ENCODE measurements around the gene SPOCK1. TPM values are rescaled to one million over a fixed set of nuclear protein-coding genes. Genes with fewer than 3 reads are reported as not detected.
"Not testable (repeated sequence)": the region's sequence is repeated elsewhere in the genome, so short reads cannot be mapped to it uniquely, and the experiment has no call there.

SPOCK1 gene
- total RNA-seq, 1 donor from 2014 or later: not detected

GRCh38 chr5:137262818-137263217 lies 236.3 kb downstream of the SPOCK1 start:
- H3K27me3 Mint-ChIP-seq (ENCODE audit: low read depth): peaks cover 2% of the 10 kb centered on the region
- DNase-seq (ENCODE audit: low spot score): no peak
- H3K4me1 Mint-ChIP-seq (ENCODE audit: low read depth): no peaks in the 10 kb centered on the region
- H3K36me3 Mint-ChIP-seq (ENCODE audit: low read depth): no peaks in the 10 kb centered on the region
- no peak overlapping the region for H3K4me3 Mint-ChIP-seq (ENCODE audit: low read depth)
- no peak overlapping the region for H3K27ac Mint-ChIP-seq
- H3K9me3 Mint-ChIP-seq: no peaks in the 10 kb centered on the region
- intact Hi-C loops (cut with micrococcal nuclease): no loop called here

- intact Hi-C loops (cut with micrococcal nuclease): no loop called here
- Mint-ChIP-seq H3K36me3 (ENCODE audit: low read depth) (no peaks in the 10 kb centered on the region), H3K4me1 (ENCODE audit: low read depth) (no peaks in the 10 kb centered on the region), H3K27ac (no peak overlapping the region), H3K9me3 (no peaks in the 10 kb centered on the region), H3K27me3 (ENCODE audit: low read depth) (peaks cover 2% of the 10 kb centered on the region), H3K4me3 (ENCODE audit: low read depth) (no peak overlapping the region)
- DNase-seq (ENCODE audit: low spot score): no peak
Measured at GRCh38 chr5:137260820-137261695, 238.1 kb downstream of the SPOCK1 start.

- not testable (repeated sequence) for DNase-seq (ENCODE audit: low spot score); H3K36me3 Mint-ChIP-seq (ENCODE audit: low read depth)
Measured at GRCh38 chr5:137259115-137259514, 240.0 kb downstream of the SPOCK1 start.

GRCh38 chr5:137254119-137255090 lies 244.7 kb downstream of the SPOCK1 start:
- H3K27ac Mint-ChIP-seq: no peak overlapping the region
- no peak for DNase-seq (ENCODE audit: low spot score)
- H3K36me3 Mint-ChIP-seq (ENCODE audit: low read depth): no peaks in the 10 kb centered on the region
- H3K4me1 Mint-ChIP-seq (ENCODE audit: low read depth): no peaks in the 10 kb centered on the region
- H3K27me3 Mint-ChIP-seq (ENCODE audit: low read depth): peaks cover 2% of the 10 kb centered on the region
- intact Hi-C loops (cut with micrococcal nuclease): no loop called here
- H3K4me3 Mint-ChIP-seq (ENCODE audit: low read depth): no peak overlapping the region
- no peaks in the 10 kb centered on the region for H3K9me3 Mint-ChIP-seq

More at GRCh38 chr5:137259115-137259514, 240.0 kb downstream of the SPOCK1 start:
- H3K4me1 Mint-ChIP-seq (ENCODE audit: low read depth); H3K27me3 Mint-ChIP-seq (ENCODE audit: low read depth); H3K27ac Mint-ChIP-seq; intact Hi-C loops (cut with micrococcal nuclease); H3K4me3 Mint-ChIP-seq (ENCODE audit: low read depth); H3K9me3 Mint-ChIP-seq: not testable (repeated sequence)

GRCh38 chr5:137252512-137252911 lies 246.6 kb downstream of the SPOCK1 start:
- H3K27ac Mint-ChIP-seq: no peak overlapping the region
- H3K27me3 Mint-ChIP-seq (ENCODE audit: low read depth): peaks cover 2% of the 10 kb centered on the region
- no peaks in the 10 kb centered on the region for H3K9me3 Mint-ChIP-seq
- no peaks in the 10 kb centered on the region for H3K36me3 Mint-ChIP-seq (ENCODE audit: low read depth)
- no peak overlapping the region for H3K4me3 Mint-ChIP-seq (ENCODE audit: low read depth)
- DNase-seq (ENCODE audit: low spot score): no peak
- intact Hi-C loops (cut with micrococcal nuclease): no loop called here
- no peaks in the 10 kb centered on the region for H3K4me1 Mint-ChIP-seq (ENCODE audit: low read depth)

- H3K27ac Mint-ChIP-seq: no peak overlapping the region
- no peaks in the 10 kb centered on the region for H3K9me3 Mint-ChIP-seq
- intact Hi-C loops (cut with micrococcal nuclease): no loop called here
Measured at GRCh38 chr5:137250421-137250820, 248.7 kb downstream of the SPOCK1 start.

GRCh38 chr5:137248527-137248926 lies 250.6 kb downstream of the SPOCK1 start:
- DNase-seq (ENCODE audit: low spot score): no peak
- Mint-ChIP-seq H3K27me3 (ENCODE audit: low read depth) (no peaks in the 10 kb centered on the region), H3K4me1 (ENCODE audit: low read depth) (no peaks in the 10 kb centered on the region), H3K9me3 (no peaks in the 10 kb centered on the region), H3K36me3 (ENCODE audit: low read depth) (no peaks in the 10 kb centered on the region), H3K4me3 (ENCODE audit: low read depth) (no peak overlapping the region), H3K27ac (no peak overlapping the region)
- intact Hi-C loops (cut with micrococcal nuclease): no loop called here

More at GRCh38 chr5:137250421-137250820, 248.7 kb downstream of the SPOCK1 start:
- Mint-ChIP-seq H3K4me3 (ENCODE audit: low read depth) (no peak overlapping the region), H3K36me3 (ENCODE audit: low read depth) (no peaks in the 10 kb centered on the region), H3K27me3 (ENCODE audit: low read depth) (peaks cover 2% of the 10 kb centered on the region), H3K4me1 (ENCODE audit: low read depth) (no peaks in the 10 kb centered on the region)
- DNase-seq (ENCODE audit: low spot score): no peak

- DNase-seq (ENCODE audit: low spot score): no peak
- Mint-ChIP-seq H3K36me3 (ENCODE audit: low read depth) (no peaks in the 10 kb centered on the region), H3K27me3 (ENCODE audit: low read depth) (no peaks in the 10 kb centered on the region), H3K4me3 (ENCODE audit: low read depth) (no peak overlapping the region), H3K9me3 (no peaks in the 10 kb centered on the region), H3K4me1 (ENCODE audit: low read depth) (no peaks in the 10 kb centered on the region), H3K27ac (no peak overlapping the region)
- intact Hi-C loops (cut with micrococcal nuclease): no loop called here
Measured at GRCh38 chr5:137245438-137245837, 253.7 kb downstream of the SPOCK1 start.

- Mint-ChIP-seq H3K9me3 (no peaks in the 10 kb centered on the region), H3K4me3 (ENCODE audit: low read depth) (no peak overlapping the region), H3K27ac (no peak overlapping the region), H3K36me3 (ENCODE audit: low read depth) (no peaks in the 10 kb centered on the region), H3K4me1 (ENCODE audit: low read depth) (no peaks in the 10 kb centered on the region), H3K27me3 (ENCODE audit: low read depth) (no peaks in the 10 kb centered on the region)
- DNase-seq (ENCODE audit: low spot score): no peak
- intact Hi-C loops (cut with micrococcal nuclease): no loop called here
Measured at GRCh38 chr5:137240285-137240684, 258.8 kb downstream of the SPOCK1 start.

GRCh38 chr5:137236849-137237507 lies 262.1 kb downstream of the SPOCK1 start:
- no peaks in the 10 kb centered on the region for H3K9me3 Mint-ChIP-seq
- no peaks in the 10 kb centered on the region for H3K4me1 Mint-ChIP-seq (ENCODE audit: low read depth)
- intact Hi-C loops (cut with micrococcal nuclease): no loop called here
- DNase-seq (ENCODE audit: low spot score): no peak
- H3K4me3 Mint-ChIP-seq (ENCODE audit: low read depth): no peak overlapping the region
- no peaks in the 10 kb centered on the region for H3K36me3 Mint-ChIP-seq (ENCODE audit: low read depth)
- no peak overlapping the region for H3K27ac Mint-ChIP-seq
- no peaks in the 10 kb centered on the region for H3K27me3 Mint-ChIP-seq (ENCODE audit: low read depth)

- DNase-seq (ENCODE audit: low spot score): no peak
- no peaks in the 10 kb centered on the region for H3K9me3 Mint-ChIP-seq
- intact Hi-C loops (cut with micrococcal nuclease): no loop called here
- H3K27ac Mint-ChIP-seq: no peak overlapping the region
- no peaks in the 10 kb centered on the region for H3K36me3 Mint-ChIP-seq (ENCODE audit: low read depth)
- no peaks in the 10 kb centered on the region for H3K4me1 Mint-ChIP-seq (ENCODE audit: low read depth)
- no peaks in the 10 kb centered on the region for H3K27me3 Mint-ChIP-seq (ENCODE audit: low read depth)
- H3K4me3 Mint-ChIP-seq (ENCODE audit: low read depth): no peak overlapping the region
Measured at GRCh38 chr5:137236252-137236651, 262.9 kb downstream of the SPOCK1 start.
